Frontal cortex (tissue), 4 donors: Measurements from ENCODE around the gene TMEM121B. TPM values are rescaled to one million over a fixed set of nuclear protein-coding genes. Genes with fewer than 3 reads are reported as not detected.
"Not testable (repeated sequence)": the region's sequence is repeated elsewhere in the genome, so short reads cannot be mapped to it uniquely, and the experiment has no call there.

Experiments
- DNase-seq, 2 donors: peaks; one replicate each; pipeline ENCODE4 v3.0.0; 2012; ENCODE audit warnings: low spot score in 2 of 2
- FAIRE-seq: peaks from 2 replicates; lab custom pipeline; 2012; peaks lifted over from hg19 to GRCh38; lab: Jason Lieb, UNC
- total RNA-seq: library from RNA; depleted of rRNA; stranded (reverse); fragments of >200 nt; gene quantifications from one replicate; pipeline ENCODE4 v1.2.3, GENCODE V29; 2014
- donor health status: control.
- donor health status: control.
- donor health status: control.

Gene TMEM121B
- 9.4 TPM for total RNA-seq

GRCh38 chr22:17121233-17122195 is at the start of gene TMEM121B:
TSS of gene TMEM121B (minus strand) at chr22:17121360. CDS start at chr22:17121127, 233 bp downstream.
- DNase-seq (peak; percentile 68 to 77), FAIRE-seq (no peak)

- DNase-seq (no peak), FAIRE-seq (no peak)
These were observed 46.3 kb upstream of the TMEM121B start for GRCh38 chr22:17167486-17167885.

- FAIRE-seq (no peak), DNase-seq (no peak)
These were observed 43.3 kb upstream of the TMEM121B start for GRCh38 chr22:17164392-17165024.

GRCh38 chr22:17162731-17163130 is 41.6 kb upstream of the TMEM121B start:
- DNase-seq (no peak), FAIRE-seq (no peak)

- DNase-seq (no peak), FAIRE-seq (no peak)
These were observed 40.8 kb upstream of the TMEM121B start for GRCh38 chr22:17161991-17162390.

GRCh38 chr22:17159504-17159951 is 38.4 kb upstream of the TMEM121B start:
- DNase-seq (peak in 1 of 2 donors; percentile 52), FAIRE-seq (no peak)

GRCh38 chr22:17158568-17159503 is 37.7 kb upstream of the TMEM121B start, which contains the start of gene HDHD5:
TSS of gene HDHD5 (minus strand) at chr22:17159277. CDS start at chr22:17159251, 26 bp downstream.
- FAIRE-seq, result no peak

GRCh38 chr22:17158176-17158567 is 37.0 kb upstream of the TMEM121B start:
- FAIRE-seq (no peak), DNase-seq (no peak)

More at GRCh38 chr22:17158568-17159503, 37.7 kb upstream of the TMEM121B start, which contains the start of gene HDHD5:
- peak; percentile 92 to 94 for DNase-seq

GRCh38 chr22:17157714-17158113 is 36.6 kb upstream of the TMEM121B start:
- FAIRE-seq, result no peak
- no peak for DNase-seq

GRCh38 chr22:17155941-17156340 is 34.8 kb upstream of the TMEM121B start:
- DNase-seq (no peak), FAIRE-seq (no peak)

GRCh38 chr22:17152971-17153370 is 31.8 kb upstream of the TMEM121B start:
- no peak for DNase-seq
- no peak for FAIRE-seq

GRCh38 chr22:17152340-17152739 is 31.2 kb upstream of the TMEM121B start:
- FAIRE-seq (no peak), DNase-seq (no peak)

- DNase-seq, result no peak
- no peak for FAIRE-seq
These were observed 28.1 kb upstream of the TMEM121B start for GRCh38 chr22:17149076-17149815.

GRCh38 chr22:17147458-17147857 is 26.3 kb upstream of the TMEM121B start:
- not testable (repeated sequence) for DNase-seq, FAIRE-seq

GRCh38 chr22:17145021-17145680 is 24.0 kb upstream of the TMEM121B start:
- no peak for DNase-seq
- FAIRE-seq, result no peak

- no peak for FAIRE-seq
- no peak for DNase-seq
These were observed 22.7 kb upstream of the TMEM121B start for GRCh38 chr22:17143826-17144225.

GRCh38 chr22:17143101-17143500 is 21.9 kb upstream of the TMEM121B start:
- DNase-seq (no peak), FAIRE-seq (no peak)
